SK-N-SH (cell line): ENCODE results near the gene RAPGEF2. TPM values are rescaled to one million over a fixed set of nuclear protein-coding genes. Genes with fewer than 3 reads are reported as not detected.

ENCODE experiments used
- CTCF ChIA-PET: fragments of 300-600, 350-600 bp; formaldehyde crosslinking; extraction: SDS; loops from one replicate; lab custom pipeline; 2021; lab: Yijun Ruan, JAX
- POLR2A ChIA-PET: fragments of 350-600 bp; sonication (Branson Sonifier 250); formaldehyde crosslinking; extraction: SDS; loops from one replicate; lab custom pipeline; 2020; ENCODE audit warnings: antibody characterized with exemption, inconsistent platforms; lab: Yijun Ruan, JAX
- DNase-seq: peaks from one replicate; pipeline ENCODE4 v3.0.0; 2012
- H2AFZ ChIP-seq: fragments of 200-600 bp; sonication (generic); 2 replicates; pipeline ENCODE4 v1.8.1; 2016; ENCODE audit warnings: antibody characterized with exemption, mild to moderate bottlenecking, low read depth
- H3F3A ChIP-seq: fragments of 200-600 bp; sonication (generic); replicated peaks from 2 replicates; pipeline ENCODE3; 2016; ENCODE audit warnings: antibody characterized with exemption, mild to moderate bottlenecking; ENCODE audit not compliant: insufficient read depth
- H3K27ac ChIP-seq, 2 experiments: fragments of 200-500 bp in 1 of 2; fragments of 200-600 bp in 1 of 2; sonication (Bioruptor generic) in 1 of 2; sonication (generic), shearing (Covaris generic) in 1 of 2; 2 replicates each; pipeline versions ENCODE4 v1.5.1 to v1.6.1; 2014 to 2016; ENCODE audit warnings: low read depth in 2 of 2, inconsistent platforms in 1 of 2, low read length in 1 of 2, mild to moderate bottlenecking in 1 of 2, mixed read lengths in 1 of 2
- H3K27me3 ChIP-seq: fragments of 200-600 bp; sonication (generic), shearing (Covaris generic); 2 replicates; pipeline ENCODE4 v1.6.1; 2016; ENCODE audit warnings: mixed run types; ENCODE audit not compliant: insufficient read depth
- H3K36me3 ChIP-seq, 2 experiments: fragments of 200-500 bp in 1 of 2; fragments of 200-600 bp in 1 of 2; sonication (Bioruptor generic) in 1 of 2; sonication (generic) in 1 of 2; replicated peaks in 1 of 2; 2 replicates each; pipeline versions ENCODE3 to v1.5.1; 2014 to 2016; ENCODE audit warnings: low read length in 1 of 2, mild to moderate bottlenecking in 1 of 2; ENCODE audit not compliant: insufficient read depth in 2 of 2, control insufficient read depth in 1 of 2
- H3K4me1 ChIP-seq, 2 experiments: fragments of 200-500 bp in 1 of 2; fragments of 200-600 bp in 1 of 2; sonication (Bioruptor generic) in 1 of 2; sonication (generic), shearing (Covaris generic) in 1 of 2; 2 replicates each; pipeline versions ENCODE4 v1.5.1 to v1.6.1; 2014 to 2016; ENCODE audit warnings: low read depth in 1 of 2, low read length in 1 of 2, mixed run types in 1 of 2; ENCODE audit not compliant: insufficient read depth in 2 of 2, control insufficient read depth in 1 of 2
- H3K4me2 ChIP-seq: fragments of 200-600 bp; sonication (generic), shearing (Covaris generic); 2 replicates; pipeline ENCODE4 v1.6.1; 2017; ENCODE audit warnings: mixed run types
- H3K4me3 ChIP-seq, 2 experiments: fragments of 200-500 bp in 1 of 2; fragments of 200-600 bp in 1 of 2; sonication (Bioruptor generic) in 1 of 2; sonication (generic), shearing (Covaris generic) in 1 of 2; 2 replicates each; pipeline versions ENCODE4 v1.5.1 to v1.8.1; 2014 to 2016; ENCODE audit warnings: low read depth in 2 of 2, inconsistent platforms in 1 of 2, low read length in 1 of 2, mild to moderate bottlenecking in 1 of 2, mixed read lengths in 1 of 2, moderate library complexity in 1 of 2
- H3K79me2 ChIP-seq: fragments of 200-600 bp; sonication (generic); 2 replicates; pipeline ENCODE4 v1.8.1; 2017; ENCODE audit warnings: mild to moderate bottlenecking; ENCODE audit not compliant: insufficient read depth
- H3K9ac ChIP-seq: fragments of 200-600 bp; sonication (generic); 2 replicates; pipeline ENCODE4 v1.6.1; 2017; ENCODE audit warnings: mixed run types
- H3K9me2 ChIP-seq: fragments of 200-600 bp; sonication (generic); 2 replicates; pipeline ENCODE4 v1.6.1; 2017; ENCODE audit warnings: mixed run types
- H3K9me3 ChIP-seq: fragments of 200-600 bp; sonication (generic); 2 replicates; pipeline ENCODE4 v1.6.1; 2017; ENCODE audit warnings: mixed run types, mild to moderate bottlenecking, moderate library complexity
- H4K20me1 ChIP-seq: fragments of 200-600 bp; sonication (generic); 2 replicates; pipeline ENCODE4 v1.6.1; 2017; ENCODE audit warnings: mild to moderate bottlenecking, mixed run types; ENCODE audit not compliant: insufficient read depth
- ELF1 ChIP-seq: IDR thresholded peaks from 2 replicates; pipeline ENCODE4 v1.4.0; 2012
- EP300 ChIP-seq, 2 experiments: IDR thresholded peaks; 2 replicates each; pipeline versions ENCODE4 v1.4.0 to v1.6.1; 2012; ENCODE audit warnings: borderline replicate concordance in 1 of 2, low read depth in 1 of 2, low read length in 1 of 2
- EZH2phosphoT487 ChIP-seq: fragments of 200-600 bp; sonication (generic); IDR thresholded peaks from 2 replicates; pipeline ENCODE4 v1.6.1; 2017; ENCODE audit warnings: low read depth, mixed run types, mild to moderate bottlenecking, antibody characterized with exemption, moderate library complexity, borderline replicate concordance
- FOXJ3 ChIP-seq: sonication (generic); formaldehyde crosslinking; IDR thresholded peaks from 2 replicates; pipeline ENCODE4 v1.5.1; 2020; ENCODE audit warnings: mild to moderate bottlenecking, missing genetic modification reagents
- GATA2 ChIP-seq: sonication (generic); formaldehyde crosslinking; IDR thresholded peaks from 2 replicates; pipeline ENCODE4 v1.5.0; 2020; ENCODE audit warnings: mild to moderate bottlenecking, missing genetic modification reagents
- MEF2A ChIP-seq: IDR thresholded peaks from 2 replicates; pipeline ENCODE4 v1.4.0; 2012; ENCODE audit warnings: low read depth, borderline replicate concordance
- NRF1 ChIP-seq: IDR thresholded peaks from 2 replicates; pipeline ENCODE4 v1.6.1; 2012; ENCODE audit warnings: low read depth, mild to moderate bottlenecking, low read length
- POLR2AphosphoS5 ChIP-seq: IDR thresholded peaks from 2 replicates; pipeline ENCODE4 v1.6.1; 2012; ENCODE audit warnings: low read depth, low read length
- RAD21 ChIP-seq: IDR thresholded peaks from 2 replicates; pipeline ENCODE4 v1.6.1; 2012; ENCODE audit warnings: mild to moderate bottlenecking, low read length
- RCOR1 ChIP-seq: fragments of 150-350 bp; IDR thresholded peaks from 2 replicates; pipeline ENCODE4 v1.6.1; 2017; ENCODE audit warnings: antibody characterized with exemption, low read length
- RFX5 ChIP-seq: IDR thresholded peaks from 2 replicates; pipeline ENCODE4 v1.6.1; 2012; ENCODE audit warnings: mild to moderate bottlenecking, improper control_type of control experiment, low read length
- RXRA ChIP-seq: IDR thresholded peaks from 2 replicates; pipeline ENCODE4 v1.4.0; 2012; ENCODE audit warnings: low read depth, mild to moderate bottlenecking, borderline replicate concordance
- SMC3 ChIP-seq: IDR thresholded peaks from 2 replicates; pipeline ENCODE4 v1.6.1; 2012; ENCODE audit warnings: low read depth, low read length, improper control_type of control experiment
- TAF1 ChIP-seq: IDR thresholded peaks from 2 replicates; pipeline ENCODE4 v1.6.1; 2012; ENCODE audit warnings: low read depth, mild to moderate bottlenecking, low read length, moderate library complexity, borderline replicate concordance
- YY1 ChIP-seq: IDR thresholded peaks from 2 replicates; pipeline ENCODE4 v1.4.0; 2012; ENCODE audit warnings: low read depth, mild to moderate bottlenecking
- WGBS: methylation state at CpG from one replicate; pipeline ENCODE4 v1.1.6; 2017; ENCODE audit warnings: low lambda C conversion rate; 5-methylcytosine and 5-hydroxymethylcytosine counted together
- polyA plus RNA-seq, 3 experiments: library from polyadenylated mRNA; depleted of rRNA; stranded (reverse); fragments of >200 nt; gene quantifications; 2 replicates each; pipeline ENCODE4 v1.2.3, GENCODE V29; 2012
- TF ChIP-seq, protein P1 (sequence below): IDR thresholded peaks from 2 replicates; pipeline ENCODE4; 2012
- TF ChIP-seq, protein P2 (sequence below): IDR thresholded peaks from 2 replicates; pipeline ENCODE4 v1.4.0; 2012; ENCODE audit warnings: low read depth, borderline replicate concordance
- TF ChIP-seq, protein P3 (sequence below): fragments of 150-350 bp; IDR thresholded peaks from 2 replicates; pipeline ENCODE4 v1.6.1; 2017; ENCODE audit warnings: antibody characterized with exemption, low read length, low read depth, borderline replicate concordance

The RAPGEF2 gene
- polyA plus RNA-seq, 1 of the 3 experiments (the other 2 are of a cell fraction): 19.2 TPM

DNA sequence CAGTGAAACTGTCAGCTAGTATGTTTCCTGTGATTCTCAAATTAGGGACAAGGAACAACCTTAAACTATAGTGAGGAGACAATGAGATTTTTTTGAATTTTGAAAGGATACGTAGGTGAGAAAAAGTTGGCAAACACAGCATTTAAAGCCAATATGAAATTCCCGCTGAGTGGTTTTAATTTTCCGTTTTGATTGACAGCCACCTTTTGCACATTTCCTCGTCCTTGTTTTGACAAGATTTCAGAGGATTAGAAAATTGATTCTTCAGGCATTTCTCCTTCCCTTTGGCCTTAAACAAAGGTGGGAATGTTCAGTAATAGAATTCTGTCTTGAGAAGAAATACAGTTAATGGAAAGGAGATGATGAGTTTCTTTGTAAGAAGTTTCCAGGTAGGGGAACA is 52.2 kb downstream of the RAPGEF2 start:
- peaks cover 95% of the 10 kb centered on the region for H3K79me2 ChIP-seq
- ChIA-PET POLR2A (no interaction called here), CTCF (no interaction called here)

DNA sequence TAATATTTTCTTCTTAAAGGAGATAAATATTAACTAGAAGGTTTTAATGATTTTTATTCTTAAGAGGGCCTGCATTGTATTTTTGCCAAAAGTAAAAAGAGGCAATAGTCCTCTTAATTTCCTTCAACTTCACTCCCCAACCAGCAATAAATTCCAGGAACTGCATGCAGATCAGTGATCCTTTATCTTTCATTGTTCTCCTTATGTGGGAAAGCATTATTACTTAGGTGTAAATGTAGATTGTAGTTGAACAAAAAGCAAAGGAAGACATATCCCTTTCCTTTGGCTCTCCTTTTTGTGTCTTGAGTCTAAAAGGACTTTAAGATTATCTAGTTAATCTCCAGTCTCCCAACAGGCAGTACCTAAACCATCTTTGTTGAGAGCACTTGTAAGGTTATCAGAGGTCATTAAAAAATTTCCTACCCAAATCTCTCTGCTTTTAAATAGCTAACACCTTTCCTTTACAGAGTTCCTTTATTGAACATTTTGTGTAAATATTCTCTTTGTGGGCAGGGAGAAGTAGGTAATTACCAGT is 55.3 kb downstream of the RAPGEF2 start:
- no peak overlapping the region for H3K9ac ChIP-seq
- peaks cover 92% of the 10 kb centered on the region for H3K79me2 ChIP-seq
- POLR2A ChIA-PET: no interaction called here

More for the DNA sequence above, 52.2 kb downstream of the RAPGEF2 start:
- TF ChIP-seq POLR2AphosphoS5 (no peak), YY1 (no peak)
- TF ChIP-seq, protein P1, sequence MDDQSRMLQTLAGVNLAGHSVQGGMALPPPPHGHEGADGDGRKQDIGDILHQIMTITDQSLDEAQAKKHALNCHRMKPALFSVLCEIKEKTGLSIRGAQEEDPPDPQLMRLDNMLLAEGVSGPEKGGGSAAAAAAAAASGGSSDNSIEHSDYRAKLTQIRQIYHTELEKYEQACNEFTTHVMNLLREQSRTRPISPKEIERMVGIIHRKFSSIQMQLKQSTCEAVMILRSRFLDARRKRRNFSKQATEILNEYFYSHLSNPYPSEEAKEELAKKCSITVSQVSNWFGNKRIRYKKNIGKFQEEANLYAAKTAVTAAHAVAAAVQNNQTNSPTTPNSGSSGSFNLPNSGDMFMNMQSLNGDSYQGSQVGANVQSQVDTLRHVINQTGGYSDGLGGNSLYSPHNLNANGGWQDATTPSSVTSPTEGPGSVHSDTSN: no peak
- H3K9me3 ChIP-seq: no peaks in the 10 kb centered on the region
- H3K36me3 ChIP-seq: no peaks in the 10 kb centered on the region
- WGBS: 93% methylated on average over 4 of the region's 4 CpGs
- no peaks in the 10 kb centered on the region for H3F3A ChIP-seq
- H2AFZ ChIP-seq: no peak overlapping the region
- peaks cover 0 to 8% of the 10 kb centered on the region in 2 experiments; a peak in 2 of 4 replicates for H3K4me1 ChIP-seq
- H3K27me3 ChIP-seq: no peaks in the 10 kb centered on the region
- no peak overlapping the region for H3K4me2 ChIP-seq
- no peak overlapping the region for H3K27ac ChIP-seq
- DNase-seq: no peak
- H3K9ac ChIP-seq: no peak overlapping the region
- no peak overlapping the region for H3K4me3 ChIP-seq
- peaks cover 68% of the 10 kb centered on the region for H4K20me1 ChIP-seq
- H3K9me2 ChIP-seq: no peaks in the 10 kb centered on the region

DNA sequence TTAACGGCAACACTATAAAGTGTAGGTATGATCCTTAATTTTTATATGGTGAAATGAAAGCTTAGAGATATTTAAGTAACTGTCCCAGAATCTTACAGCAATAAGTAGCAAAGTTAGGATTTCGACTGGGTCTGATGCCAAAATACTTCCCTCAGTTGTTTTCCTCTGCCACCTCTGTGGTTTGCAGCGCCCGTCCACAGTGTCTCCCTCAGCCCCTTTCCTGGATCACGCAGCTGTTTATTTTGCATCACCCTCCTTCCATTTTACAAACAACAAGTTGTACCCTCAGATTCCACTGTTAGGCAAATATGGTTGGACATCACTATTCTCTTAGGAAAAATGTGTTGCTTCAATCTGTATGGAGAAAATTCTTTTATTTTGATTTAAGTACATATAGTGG is 56.1 kb downstream of the RAPGEF2 start:
- POLR2A ChIA-PET: no interaction called here
- Histone ChIP-seq H3K9me2 (no peaks in the 10 kb centered on the region), H3K9me3 (no peaks in the 10 kb centered on the region), H4K20me1 (peaks cover 58% of the 10 kb centered on the region), H3K36me3 (no peaks in the 10 kb centered on the region), H3K4me2 (no peak overlapping the region), H3K27me3 (no peaks in the 10 kb centered on the region), H3K4me1 (peaks cover 6 to 19% of the 10 kb centered on the region in 2 experiments; a peak in 3 of 4 replicates), H3K4me3 (no peak overlapping the region), H3K9ac (no peak overlapping the region), H2AFZ (no peak overlapping the region), H3F3A (no peaks in the 10 kb centered on the region), H3K79me2 (peaks cover 92% of the 10 kb centered on the region), H3K27ac (no peak overlapping the region)
- WGBS: 93% methylated on average over 5 of the region's 5 CpGs
- CTCF ChIA-PET: interaction anchor here (1.5 kb wide), 1 partner anchor 52 kb away, joined by 5 read pairs; no protein-coding TSS in a partner anchor
- DNase-seq: no peak
- TF ChIP-seq, protein P1: no peak
- TF ChIP-seq NRF1 (no peak), GATA2 (CRISPR knock-in tag) (no peak), ELF1 (no peak), RCOR1 (no peak), FOXJ3 (CRISPR knock-in tag) (no peak), MEF2A (no peak), RFX5 (no peak), EZH2phosphoT487 (no peak), EP300 (IDR thresholded peaks at IDR 0.05; ENCODE audit: borderline replicate concordance in 1 of 2, low read depth in 1 of 2, low read length in 1 of 2) (no peak)
- TF ChIP-seq, protein P2, sequence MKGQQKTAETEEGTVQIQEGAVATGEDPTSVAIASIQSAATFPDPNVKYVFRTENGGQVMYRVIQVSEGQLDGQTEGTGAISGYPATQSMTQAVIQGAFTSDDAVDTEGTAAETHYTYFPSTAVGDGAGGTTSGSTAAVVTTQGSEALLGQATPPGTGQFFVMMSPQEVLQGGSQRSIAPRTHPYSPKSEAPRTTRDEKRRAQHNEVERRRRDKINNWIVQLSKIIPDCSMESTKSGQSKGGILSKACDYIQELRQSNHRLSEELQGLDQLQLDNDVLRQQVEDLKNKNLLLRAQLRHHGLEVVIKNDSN: no peak

More for the DNA sequence above, 55.3 kb downstream of the RAPGEF2 start:
- peaks cover 61% of the 10 kb centered on the region for H4K20me1 ChIP-seq
- no peak overlapping the region for H3K4me3 ChIP-seq
- no peaks in the 10 kb centered on the region for H3K36me3 ChIP-seq
- H3K4me2 ChIP-seq: no peak overlapping the region
- H3K9me2 ChIP-seq: no peaks in the 10 kb centered on the region
- no peaks in the 10 kb centered on the region for H3F3A ChIP-seq
- H3K4me1 ChIP-seq: peaks cover 6 to 19% of the 10 kb centered on the region in 2 experiments; a peak in 2 of 4 replicates
- H3K27ac ChIP-seq: no peak overlapping the region
- CTCF ChIA-PET: no interaction called here
- H3K9me3 ChIP-seq: no peaks in the 10 kb centered on the region
- H3K27me3 ChIP-seq: no peaks in the 10 kb centered on the region
- DNase-seq: no peak
- no peak for TF ChIP-seq RAD21
- no peak for TF ChIP-seq RXRA
- TF ChIP-seq SMC3: no peak
- TF ChIP-seq RCOR1: no peak
- no peak for TF ChIP-seq TAF1
- TF ChIP-seq ELF1: no peak
- TF ChIP-seq MEF2A: no peak
- TF ChIP-seq, protein P3, sequence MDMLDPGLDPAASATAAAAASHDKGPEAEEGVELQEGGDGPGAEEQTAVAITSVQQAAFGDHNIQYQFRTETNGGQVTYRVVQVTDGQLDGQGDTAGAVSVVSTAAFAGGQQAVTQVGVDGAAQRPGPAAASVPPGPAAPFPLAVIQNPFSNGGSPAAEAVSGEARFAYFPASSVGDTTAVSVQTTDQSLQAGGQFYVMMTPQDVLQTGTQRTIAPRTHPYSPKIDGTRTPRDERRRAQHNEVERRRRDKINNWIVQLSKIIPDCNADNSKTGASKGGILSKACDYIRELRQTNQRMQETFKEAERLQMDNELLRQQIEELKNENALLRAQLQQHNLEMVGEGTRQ: no peak
- H2AFZ ChIP-seq: no peak overlapping the region
